ENCODE data around the gene RTN4R. TPM values are rescaled to one million over a fixed set of nuclear protein-coding genes. Genes with fewer than 3 reads are reported as not detected.

Gene RTN4R
- total and polyA plus RNA-seq, 9 of the 15 experiments (the other 6 are each of a cell fraction or from before 2014, with no cell fraction given), result 0.04 to 2.8 (median 1.4) TPM; not detected in 3

DNA sequence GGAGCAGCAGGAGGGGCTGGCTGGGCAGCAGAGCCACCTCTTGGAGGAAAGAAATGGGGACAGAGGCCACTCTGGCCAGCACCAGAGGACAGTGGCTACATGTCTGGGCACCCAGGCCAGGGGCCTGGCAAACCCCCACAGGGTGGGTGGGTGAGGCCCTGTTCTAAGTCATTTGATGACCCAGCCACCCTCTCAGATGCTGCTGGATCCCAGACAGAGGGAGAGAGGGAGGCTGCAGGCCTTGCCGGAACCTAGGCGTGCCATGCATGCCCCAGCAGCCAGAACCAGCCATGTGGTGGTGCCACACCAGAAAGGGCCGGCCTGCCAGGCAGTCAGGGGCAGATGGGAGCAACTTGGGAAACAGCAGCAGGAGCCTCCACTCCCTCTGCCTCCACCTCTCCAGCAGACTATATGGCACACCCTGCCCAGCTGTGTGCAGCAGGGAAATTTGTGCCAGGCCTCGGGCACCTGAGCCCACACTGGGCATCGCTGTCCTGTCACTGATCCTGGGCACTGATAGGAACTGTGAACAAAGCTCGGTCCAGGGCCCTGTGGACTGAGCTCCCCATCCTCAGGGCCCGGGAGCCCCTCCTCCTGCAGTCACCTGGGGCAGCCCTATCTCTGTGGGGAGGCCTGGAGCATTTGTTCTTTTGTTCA, 45.2 kb downstream of the RTN4R start:
- peaks cover 4% of the 10 kb centered on the region; the same call in 1 of the 2 replicates for H4K20me1 ChIP-seq (replicated peaks; ENCODE audit: control insufficient read depth, insufficient read depth, low read length)
- DNase-seq (ENCODE audit: extremely low read depth in 1 of 4, low spot score in 3 of 4), result no peak
- no peak for ATAC-seq
- H3K4me3 ChIP-seq, result no peak overlapping the region
- no peaks in the 10 kb centered on the region for H3K9me1 ChIP-seq (ENCODE audit: control insufficient read depth, insufficient read depth, low read length)
- in situ Hi-C loops (cut with MboI) (no loop called here), intact Hi-C loops (cut with micrococcal nuclease) (no loop called here)
- no peak for TF ChIP-seq NCOA6 (IDR thresholded peaks at IDR 0.05)
- TF ChIP-seq ZNF24 (IDR thresholded peaks at IDR 0.05), result 0 out of 2 replicates have a peak, but pooled peaks have one; percentile 27
- no peak for TF ChIP-seq ZNF354B (CRISPR knock-in tag; IDR thresholded peaks at IDR 0.05)
- peak; percentile 77; the same call in 1 of the 2 replicates for TF ChIP-seq ZC3H4 (CRISPR knock-in tag; IDR thresholded peaks at IDR 0.05; ENCODE audit: borderline replicate concordance)
- peak; percentile 28; the same call in 1 of the 2 replicates for TF ChIP-seq NR3C1 (CRISPR knock-in tag; IDR thresholded peaks at IDR 0.05)
- TF ChIP-seq OTX1 (CRISPR knock-in tag; IDR thresholded peaks at IDR 0.05), result no peak
- no peak for TF ChIP-seq TEAD4 (IDR thresholded peaks at IDR 0.05; ENCODE audit: low read length)
- TF ChIP-seq TEAD4 (CRISPR knock-in tag; IDR thresholded peaks at IDR 0.05; ENCODE audit: borderline replicate concordance), result peak; percentile 61; the same call in 1 of the 2 replicates
- H3K27me3 ChIP-seq (ENCODE audit: control insufficient read depth in 2 of 2, insufficient read depth in 2 of 2, low read length in 2 of 2), result peaks cover 21 to 83% of the 10 kb centered on the region in 2 experiments; a peak in 4 of 5 replicates
- ChIA-PET CTCF (ENCODE audit: low intra/inter-chr PET ratio) (no interaction called here), POLR2A (interaction anchor here (0.5 to 5.2 kb wide), 4 partner anchors 11 to 791 kb away, joined by 3 to 38 read pairs (median 4); partner anchors contain the start of gene MRPL40)
- no peak overlapping the region for H3K27ac ChIP-seq (ENCODE audit: extremely low read depth, low read depth, low read length)
- H2AFZ ChIP-seq (ENCODE audit: low read depth, low read length), result no peak overlapping the region
- peaks cover 0 to 36% of the 10 kb centered on the region in 2 experiments; a peak in 2 of 5 replicates for H3K4me1 ChIP-seq (replicated peaks in 1 of 2; ENCODE audit: control insufficient read depth in 2 of 2, insufficient read depth in 2 of 2, low read length in 2 of 2)
- H3K79me2 ChIP-seq (ENCODE audit: control insufficient read depth, insufficient read depth, low read length), result no peaks in the 10 kb centered on the region
- BruUV-seq (replicated peaks), result no TSS peak
- no peak for FAIRE-seq
- no peaks in the 10 kb centered on the region for H3K36me3 ChIP-seq (ENCODE audit: control insufficient read depth, insufficient read depth, low read length)
- 2% methylated on average over 7 of the region's 7 CpGs for WGBS (ENCODE audit: insufficient coverage, low coverage, missing lambda C conversion rate)
- no peak overlapping the region for H3K4me2 ChIP-seq (ENCODE audit: insufficient read depth, low read length)
- H3K9me3 ChIP-seq (replicated peaks; ENCODE audit: control insufficient read depth, insufficient read depth, low read depth, low read length), result peaks cover 25% of the 10 kb centered on the region
- H3K9ac ChIP-seq (ENCODE audit: insufficient read depth in 1 of 2, low read depth in 2 of 2, low read length in 2 of 2), result peak overlapping the region in 1 of 2 experiments; percentile 2; a peak in 1 of 4 replicates

All from K562 (cell line).